Choroid plexus epithelial cell (primary cell): ENCODE results near the gene HOXC9.

Experiments used
- DNase-seq: peaks from one replicate; pipeline ENCODE4 v3.0.0-alpha.2; 2010; ENCODE audit warnings: low read depth
- H3K4me3 ChIP-seq: 2 replicates; pipeline ENCODE4 v1.5.1; 2011; ENCODE audit warnings: low read depth, mild to moderate bottlenecking, control low read depth, low read length, moderate library complexity
- CTCF ChIP-seq: conservative IDR thresholded peaks from 2 replicates; pipeline ENCODE4 v1.5.1; 2011; ENCODE audit warnings: low read depth, mild to moderate bottlenecking, control low read depth, inconsistent platforms, low read length, moderate library complexity

HOXC9 gene

GRCh38 chr12:54000116-54001114, at the start of gene HOXC9:
Gene HOXC9, plus strand, starts transcription at chr12:54000161. Its CDS starts 28 bp downstream, at chr12:54000189.
- no peak for DNase-seq
- H3K4me3 ChIP-seq, result no peak within 1 kb of the TSS

GRCh38 chr12:53950437-53950773, 49.6 kb upstream of the HOXC9 start:
- H3K4me3 ChIP-seq, result no peak overlapping the region
- DNase-seq, result no peak
- no peak for TF ChIP-seq CTCF

More at GRCh38 chr12:54000116-54001114, at the start of gene HOXC9:
- no peak for TF ChIP-seq CTCF

GRCh38 chr12:53950789-53951576, 49.0 kb upstream of the HOXC9 start:
- no peak overlapping the region for H3K4me3 ChIP-seq
- DNase-seq, result no peak
- no peak for TF ChIP-seq CTCF

GRCh38 chr12:53951577-53952334, 48.2 kb upstream of the HOXC9 start:
- no peak for DNase-seq
- H3K4me3 ChIP-seq, result no peak overlapping the region
- no peak for TF ChIP-seq CTCF

- DNase-seq, result no peak
- TF ChIP-seq CTCF, result no peak
Measured at GRCh38 chr12:53952335-53952694, 47.6 kb upstream of the HOXC9 start.

GRCh38 chr12:53952871-53953734, 46.9 kb upstream of the HOXC9 start:
- H3K4me3 ChIP-seq, result no peak overlapping the region
- DNase-seq, result no peak

More at GRCh38 chr12:53952335-53952694, 47.6 kb upstream of the HOXC9 start:
- no peak overlapping the region for H3K4me3 ChIP-seq

More at GRCh38 chr12:53952871-53953734, 46.9 kb upstream of the HOXC9 start:
- TF ChIP-seq CTCF, result no peak
